Mesodermal cell (in vitro differentiated cells): ENCODE results near the gene RELN.

ENCODE experiments used
- H3K27ac ChIP-seq: 2 replicates; pipeline ENCODE4 v1.7.0; 2013; ENCODE audit warnings: mild to moderate bottlenecking, low read depth, low read length, moderate library complexity; ENCODE audit not compliant: severe bottlenecking
- H3K36me3 ChIP-seq: 2 replicates; pipeline ENCODE4 v1.7.1; 2013; ENCODE audit warnings: mild to moderate bottlenecking, low read length, moderate library complexity; ENCODE audit not compliant: control insufficient read depth, insufficient read depth
- H3K4me1 ChIP-seq: one replicate; pipeline ENCODE4 v1.7.1; 2013; ENCODE audit warnings: mild to moderate bottlenecking, low read length; ENCODE audit not compliant: insufficient read depth, control insufficient read depth, poor library complexity, severe bottlenecking
- H3K4me3 ChIP-seq: 2 replicates; pipeline ENCODE4 v1.7.0; 2013; ENCODE audit warnings: low read length, control low read depth, mild to moderate bottlenecking; ENCODE audit not compliant: insufficient read depth, poor library complexity, severe bottlenecking; ENCODE audit errors: extremely low read depth
- H3K9me3 ChIP-seq: 2 replicates; pipeline ENCODE4 v1.7.1; 2013; ENCODE audit warnings: mild to moderate bottlenecking, low read length, moderate library complexity; ENCODE audit not compliant: control insufficient read depth
- WGBS, 2 experiments: methylation state at CpG; one replicate each; pipeline ENCODE4 v1.1.5; 2013; ENCODE audit warnings: missing lambda C conversion rate in 2 of 2; ENCODE audit not compliant: insufficient coverage in 2 of 2; 5-methylcytosine and 5-hydroxymethylcytosine counted together

RELN gene

GRCh38 chr7:103704701-103705100, 284.8 kb downstream of the RELN start:
- no peaks in the 10 kb centered on the region for H3K36me3 ChIP-seq
- H3K27ac ChIP-seq, result no peak overlapping the region
- WGBS, 2 experiments, result 100% methylated on average over 1 of the region's 1 CpG
- no peaks in the 10 kb centered on the region for H3K4me1 ChIP-seq
- no peak overlapping the region for H3K4me3 ChIP-seq
- no peaks in the 10 kb centered on the region for H3K9me3 ChIP-seq

DNA sequence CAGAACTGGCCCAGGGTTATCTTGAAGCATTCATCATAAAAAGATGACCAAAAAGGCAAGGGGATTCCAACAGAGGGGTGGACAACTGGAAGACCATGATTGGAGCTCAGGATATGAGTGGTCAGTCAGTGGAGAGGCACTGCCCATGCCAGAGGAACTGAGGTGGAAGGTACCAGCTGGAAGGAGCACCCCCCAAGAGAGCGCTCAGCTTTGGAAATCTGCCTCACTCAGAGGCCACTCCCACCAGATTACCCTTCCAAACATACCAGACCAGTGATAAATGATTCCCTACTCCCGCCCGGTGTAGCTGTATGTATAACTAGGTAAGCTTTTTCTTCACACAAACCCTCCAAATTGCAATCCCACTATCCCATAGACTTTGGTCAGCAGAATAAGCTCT, 286.5 kb downstream of the RELN start:
- Histone ChIP-seq H3K27ac (no peak overlapping the region), H3K36me3 (no peaks in the 10 kb centered on the region), H3K4me3 (no peak overlapping the region), H3K9me3 (no peaks in the 10 kb centered on the region), H3K4me1 (no peaks in the 10 kb centered on the region)
- WGBS, 2 experiments, result 75% methylated on average over 2 of the region's 3 CpGs; no CpG with 5 or more reads in 1 of the 2 experiments

DNA sequence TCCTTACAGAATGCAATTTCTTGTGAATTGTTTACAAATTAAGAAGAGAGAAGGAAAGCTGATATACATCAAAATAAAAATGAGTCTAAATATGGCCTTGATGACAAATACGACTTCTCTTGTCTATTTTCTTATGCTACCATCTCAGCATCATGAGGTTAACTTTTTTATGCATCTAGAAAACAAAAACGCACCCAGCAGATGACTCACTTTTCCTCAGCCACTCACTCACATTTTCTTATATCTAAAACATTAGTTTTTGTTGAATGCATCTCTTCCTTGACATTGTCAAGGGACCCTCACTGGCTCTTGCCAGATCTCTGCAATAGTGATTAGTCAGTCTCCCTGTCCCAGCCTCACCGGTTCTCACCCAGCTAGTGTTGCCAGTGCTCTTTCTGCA, 287.0 kb downstream of the RELN start:
- Histone ChIP-seq H3K4me1 (no peaks in the 10 kb centered on the region), H3K27ac (no peak overlapping the region), H3K4me3 (no peak overlapping the region), H3K36me3 (no peaks in the 10 kb centered on the region), H3K9me3 (no peaks in the 10 kb centered on the region)
- WGBS, 2 experiments, result 48 to 61% methylated on average over 3 of the region's 3 CpGs

DNA sequence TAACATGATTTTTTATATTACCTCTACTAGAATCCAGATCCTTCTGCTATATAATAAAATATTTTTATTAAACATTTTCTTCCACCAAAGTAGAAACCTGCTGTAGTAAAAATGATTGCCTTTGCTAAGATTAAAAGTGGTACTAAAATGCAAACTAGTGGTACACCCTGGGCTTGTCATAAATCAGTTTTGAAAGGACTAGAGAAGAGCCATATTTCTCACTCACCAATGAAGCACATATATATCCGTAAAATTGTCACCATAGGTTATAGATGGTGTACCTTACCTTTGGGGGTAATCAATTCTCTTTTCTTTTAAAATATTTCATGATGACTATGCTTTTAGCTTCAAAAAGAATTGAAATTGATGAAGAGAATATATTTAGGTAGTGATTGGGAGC, 290.4 kb downstream of the RELN start:
- H3K27ac ChIP-seq, result no peak overlapping the region
- H3K4me3 ChIP-seq, result no peak overlapping the region
- WGBS, 2 experiments, result no CpG with 5 or more reads among the region's 1 CpG
- no peaks in the 10 kb centered on the region for H3K4me1 ChIP-seq
- H3K9me3 ChIP-seq, result no peaks in the 10 kb centered on the region
- no peaks in the 10 kb centered on the region for H3K36me3 ChIP-seq

- no peaks in the 10 kb centered on the region for H3K9me3 ChIP-seq
- H3K27ac ChIP-seq, result no peak overlapping the region
- H3K4me3 ChIP-seq, result no peak overlapping the region
- H3K4me1 ChIP-seq, result no peaks in the 10 kb centered on the region
- H3K36me3 ChIP-seq, result no peaks in the 10 kb centered on the region
These were observed 291.4 kb downstream of the RELN start for GRCh38 chr7:103698064-103698463.

DNA sequence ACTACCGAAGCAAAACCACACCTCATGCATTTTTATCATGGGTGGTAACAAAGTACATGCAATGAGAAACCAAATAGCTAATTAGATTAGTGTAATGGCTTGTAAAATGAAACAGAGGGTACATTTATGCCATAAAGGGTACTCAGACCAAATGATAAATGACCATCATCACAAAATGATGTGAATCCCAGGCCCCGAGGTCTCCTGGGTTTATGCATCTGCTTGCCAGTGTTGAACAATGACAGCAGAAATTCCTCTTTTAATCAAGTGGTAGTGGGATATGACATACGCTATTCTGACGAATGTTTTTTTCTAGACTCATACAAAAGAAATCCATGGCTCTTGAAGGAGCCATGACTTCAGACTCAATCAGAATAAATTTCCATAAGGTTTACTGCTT, 293.9 kb downstream of the RELN start:
- 60 to 70% methylated on average over 1 to 2 of the region's 4 CpGs for WGBS, 2 experiments
- no peaks in the 10 kb centered on the region for H3K9me3 ChIP-seq
- no peaks in the 10 kb centered on the region for H3K4me1 ChIP-seq
- no peak overlapping the region for H3K27ac ChIP-seq
- H3K36me3 ChIP-seq, result no peaks in the 10 kb centered on the region
- H3K4me3 ChIP-seq, result no peak overlapping the region

GRCh38 chr7:103694304-103694703, 295.2 kb downstream of the RELN start:
- H3K4me3 ChIP-seq, result no peak overlapping the region
- no peaks in the 10 kb centered on the region for H3K36me3 ChIP-seq
- no peaks in the 10 kb centered on the region for H3K9me3 ChIP-seq
- 79 to 94% methylated on average over 3 of the region's 4 CpGs for WGBS, 2 experiments
- no peaks in the 10 kb centered on the region for H3K4me1 ChIP-seq
- no peak overlapping the region for H3K27ac ChIP-seq

DNA sequence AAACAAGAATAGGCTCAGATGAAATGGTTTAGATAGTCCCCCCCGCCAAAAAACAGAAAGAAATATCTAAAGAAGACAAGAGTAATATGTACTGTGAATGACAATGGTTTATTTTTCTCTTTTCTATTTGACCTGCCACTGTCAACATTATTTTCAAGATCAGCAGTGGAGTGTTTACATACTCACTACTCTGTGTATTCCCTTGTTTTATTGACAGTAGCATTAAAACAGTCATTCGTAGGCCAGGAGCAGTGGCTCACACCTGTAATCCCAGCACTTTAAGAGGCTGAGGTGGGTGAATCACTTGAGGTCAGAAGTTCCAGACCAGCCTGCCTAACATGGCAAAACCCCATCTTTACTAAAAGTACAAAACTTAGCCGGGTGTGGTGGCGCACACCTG, 298.2 kb downstream of the RELN start:
- Histone ChIP-seq H3K4me1 (no peaks in the 10 kb centered on the region), H3K4me3 (no peak overlapping the region), H3K27ac (no peak overlapping the region), H3K9me3 (no peaks in the 10 kb centered on the region), H3K36me3 (no peaks in the 10 kb centered on the region)
- 88 to 100% methylated on average over 1 to 3 of the region's 4 CpGs for WGBS, 2 experiments

DNA sequence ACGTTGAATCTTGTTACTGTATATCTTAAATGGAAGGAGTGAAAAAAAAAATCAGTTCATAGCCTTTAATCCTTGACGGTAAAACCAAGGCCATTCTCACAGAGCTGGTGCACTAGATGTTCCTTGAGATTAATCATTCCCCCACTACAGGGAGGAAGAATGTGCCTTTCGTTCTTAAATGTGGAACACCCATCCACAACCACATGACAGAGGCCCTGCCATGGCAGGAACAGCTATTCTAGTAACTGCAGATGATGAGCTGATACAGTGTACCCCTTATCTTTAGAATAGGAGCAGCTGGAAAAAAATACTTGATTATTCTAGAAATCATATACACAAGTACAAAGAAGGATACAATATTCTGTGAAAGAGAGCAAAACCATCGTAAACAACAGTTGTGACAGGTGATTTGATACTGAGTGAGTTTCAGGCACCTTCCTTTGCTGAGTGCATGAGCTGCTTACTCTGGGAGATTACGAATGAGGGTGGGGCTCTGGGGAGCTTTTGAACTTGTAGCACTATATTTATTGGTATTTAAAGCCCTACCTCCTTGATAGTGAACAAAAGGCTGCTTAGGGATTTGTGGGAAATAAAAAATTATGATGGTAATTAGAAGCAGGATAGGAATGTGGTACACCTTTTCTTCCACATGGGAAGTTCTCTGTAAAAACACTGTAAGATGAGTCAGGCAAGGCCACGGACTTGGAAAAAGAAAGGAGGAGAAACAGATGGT, 299.1 kb downstream of the RELN start:
- H3K36me3 ChIP-seq, result no peaks in the 10 kb centered on the region
- H3K4me3 ChIP-seq, result no peak overlapping the region
- H3K9me3 ChIP-seq, result no peaks in the 10 kb centered on the region
- no peak overlapping the region for H3K27ac ChIP-seq
- no peaks in the 10 kb centered on the region for H3K4me1 ChIP-seq
- WGBS, 2 experiments, result 88 to 100% methylated on average over 1 to 2 of the region's 6 CpGs

DNA sequence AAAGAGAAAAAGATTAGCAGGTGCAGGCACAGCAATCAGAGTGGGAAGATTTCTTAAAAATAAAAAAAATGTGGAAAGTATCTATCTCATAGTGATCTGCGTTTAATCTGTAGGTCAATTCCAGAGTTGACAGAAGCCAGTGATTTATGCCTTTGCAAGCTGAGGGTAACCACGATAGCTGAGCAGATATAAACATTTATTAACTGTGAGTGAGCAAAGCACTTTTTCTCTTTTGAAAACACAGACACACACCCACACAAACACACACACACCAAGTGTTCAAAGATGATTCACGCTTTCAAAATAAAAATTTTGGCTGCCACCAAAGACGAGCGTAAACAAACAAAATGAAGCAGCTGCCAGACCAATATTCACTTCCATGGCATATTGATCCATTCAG, 300.2 kb downstream of the RELN start:
- 71 to 83% methylated on average over 1 to 3 of the region's 5 CpGs for WGBS, 2 experiments
- no peak overlapping the region for H3K4me3 ChIP-seq

DNA sequence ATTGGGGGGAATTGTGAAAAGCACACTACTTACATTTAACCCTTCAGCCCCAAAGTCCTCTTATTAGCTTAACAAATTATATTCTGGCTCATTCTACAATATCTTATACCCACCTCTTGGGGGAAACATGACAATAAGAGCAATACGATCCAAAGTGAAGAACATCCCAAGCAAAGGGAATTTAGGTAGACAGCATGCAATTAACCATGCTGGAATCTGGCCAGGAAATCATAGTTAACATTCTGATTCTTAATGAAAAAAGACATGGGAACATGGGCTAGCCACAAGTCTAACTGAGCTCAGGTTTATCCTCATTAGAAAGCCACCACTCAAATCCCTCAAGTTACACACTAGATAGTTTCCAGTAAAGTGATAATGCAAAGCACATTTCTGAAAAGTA, 301.5 kb downstream of the RELN start:
- Histone ChIP-seq H3K36me3 (no peaks in the 10 kb centered on the region), H3K4me1 (no peaks in the 10 kb centered on the region), H3K27ac (no peak overlapping the region), H3K4me3 (no peak overlapping the region), H3K9me3 (no peaks in the 10 kb centered on the region)
- WGBS, 2 experiments, result 100% methylated on average over 1 of the region's 1 CpG; no CpG with 5 or more reads in 1 of the 2 experiments

More for the DNA sequence above, 300.2 kb downstream of the RELN start:
- Histone ChIP-seq H3K27ac (no peak overlapping the region), H3K36me3 (no peaks in the 10 kb centered on the region), H3K9me3 (no peaks in the 10 kb centered on the region), H3K4me1 (no peaks in the 10 kb centered on the region)
